H1 (cell line): Measurements from ENCODE around the gene RSU1. TPM values are rescaled to one million over a fixed set of nuclear protein-coding genes. Genes with fewer than 3 reads are reported as not detected.

Experiments used
- ASH2L ChIP-seq: fragments of 200-600, 300-600 bp; sonication (generic); IDR thresholded peaks from one replicate; pipeline ENCODE4 v1.7.1; 2017; ENCODE audit warnings: low read length
- CBX8 ChIP-seq: fragments of 300-800, 300-1000 bp; sonication (generic); IDR thresholded peaks from 2 replicates; pipeline ENCODE4 v1.7.1; 2016; ENCODE audit warnings: low read depth, low read length, borderline replicate concordance
- CHD1 ChIP-seq: IDR thresholded peaks from 2 replicates; pipeline ENCODE4 v1.6.1; 2012; ENCODE audit warnings: low read depth, low read length, improper control_type of control experiment
- EGR1 ChIP-seq: IDR thresholded peaks from 2 replicates; pipeline ENCODE4 v1.6.1; 2011; ENCODE audit warnings: low read depth, low read length, borderline replicate concordance
- GABPA ChIP-seq: IDR thresholded peaks from 2 replicates; pipeline ENCODE4 v1.6.1; 2011; ENCODE audit warnings: mild to moderate bottlenecking, low read length, moderate library complexity, borderline replicate concordance; ENCODE audit not compliant: insufficient read depth
- GTF2F1 ChIP-seq: IDR thresholded peaks from 2 replicates; pipeline ENCODE4 v1.6.1; 2012; ENCODE audit warnings: low read depth, low read length, improper control_type of control experiment, borderline replicate concordance
- JUN ChIP-seq: IDR thresholded peaks from 2 replicates; pipeline ENCODE4 v1.6.1; 2011; ENCODE audit warnings: low read depth, mild to moderate bottlenecking, improper control_type of control experiment, low read length
- KDM4A ChIP-seq: IDR thresholded peaks from one replicate; pipeline ENCODE4 v1.7.1; 2012; ENCODE audit warnings: low read depth, mild to moderate bottlenecking, moderate library complexity, low read length, inconsistent platforms; ENCODE audit not compliant: severe bottlenecking
- RAD21 ChIP-seq, 2 experiments: IDR thresholded peaks in 1 of 2; conservative IDR thresholded peaks in 1 of 2; 2 replicates each; pipeline ENCODE4 v1.6.1; 2011; ENCODE audit warnings: low read depth in 2 of 2, low read length in 2 of 2, improper control_type of control experiment in 1 of 2, inconsistent platforms in 1 of 2, mild to moderate bottlenecking in 1 of 2, moderate library complexity in 1 of 2
- SIRT6 ChIP-seq: IDR thresholded peaks from one replicate; pipeline ENCODE4 v1.7.1; 2012; ENCODE audit warnings: low read length, inconsistent platforms
- TAF1 ChIP-seq: IDR thresholded peaks from 2 replicates; pipeline ENCODE4 v1.6.1; 2011; ENCODE audit warnings: mild to moderate bottlenecking, low read depth, low read length
- polyA plus RNA-seq, 7 experiments: library from polyadenylated mRNA; depleted of rRNA in 3 of 7; stranded (reverse) in 5 of 7; unstranded in 2 of 7; fragments of >200 nt in 5 of 7; fragments of 200-250 nt in 2 of 7; gene quantifications; 1 replicate in 5 of 7; 2 replicates in 1 of 7; 4 replicates in 1 of 7; pipeline versions ENCODE4 v1.2.1 to v1.2.3, GENCODE V29; 2011 to 2013; ENCODE audit warnings: missing spikeins in 2 of 7, mixed read lengths in 2 of 7
- total RNA-seq: library from RNA; stranded (reverse); fragmentation: NEBNext Ultra II Directional; extraction: Animal tissue kit (Norgen Biotek cat#: 25700); gene quantifications from 2 replicates; pipeline ENCODE4 v1.2.1, GENCODE V29; 2021
- TF ChIP-seq, protein P1 (sequence below): fragments of 300-600 bp; sonication (generic); IDR thresholded peaks from 2 replicates; pipeline ENCODE4 v1.7.1; 2012; ENCODE audit warnings: low read length, moderate library complexity, mild to moderate bottlenecking, inconsistent platforms; ENCODE audit not compliant: insufficient replicate concordance

Gene RSU1
- total and polyA plus RNA-seq, 2 of the 8 experiments (the other 6 are each of a cell fraction or from before 2014, with no cell fraction given), result 50.0 to 68.2 TPM

DNA sequence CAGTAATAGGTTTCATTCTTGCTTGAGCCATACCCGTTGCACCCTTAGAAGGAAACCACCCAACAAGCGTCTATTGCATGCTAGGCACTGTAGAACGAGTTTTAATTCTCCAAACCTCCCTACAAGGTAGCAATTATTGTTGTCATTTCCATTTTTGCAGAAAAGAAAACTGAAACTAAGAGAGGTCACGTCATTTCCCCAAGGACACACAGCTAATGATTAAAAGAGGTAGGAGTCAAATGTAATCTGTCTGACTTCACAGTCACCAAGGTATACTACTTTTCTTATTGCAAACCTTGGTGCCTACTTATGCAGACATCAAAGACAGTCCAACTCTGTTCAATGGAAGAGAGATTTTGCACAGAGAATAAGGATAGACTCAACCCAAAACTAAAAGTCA lies 246.5 kb downstream of the RSU1 start (continued):
- TF ChIP-seq, protein P1, sequence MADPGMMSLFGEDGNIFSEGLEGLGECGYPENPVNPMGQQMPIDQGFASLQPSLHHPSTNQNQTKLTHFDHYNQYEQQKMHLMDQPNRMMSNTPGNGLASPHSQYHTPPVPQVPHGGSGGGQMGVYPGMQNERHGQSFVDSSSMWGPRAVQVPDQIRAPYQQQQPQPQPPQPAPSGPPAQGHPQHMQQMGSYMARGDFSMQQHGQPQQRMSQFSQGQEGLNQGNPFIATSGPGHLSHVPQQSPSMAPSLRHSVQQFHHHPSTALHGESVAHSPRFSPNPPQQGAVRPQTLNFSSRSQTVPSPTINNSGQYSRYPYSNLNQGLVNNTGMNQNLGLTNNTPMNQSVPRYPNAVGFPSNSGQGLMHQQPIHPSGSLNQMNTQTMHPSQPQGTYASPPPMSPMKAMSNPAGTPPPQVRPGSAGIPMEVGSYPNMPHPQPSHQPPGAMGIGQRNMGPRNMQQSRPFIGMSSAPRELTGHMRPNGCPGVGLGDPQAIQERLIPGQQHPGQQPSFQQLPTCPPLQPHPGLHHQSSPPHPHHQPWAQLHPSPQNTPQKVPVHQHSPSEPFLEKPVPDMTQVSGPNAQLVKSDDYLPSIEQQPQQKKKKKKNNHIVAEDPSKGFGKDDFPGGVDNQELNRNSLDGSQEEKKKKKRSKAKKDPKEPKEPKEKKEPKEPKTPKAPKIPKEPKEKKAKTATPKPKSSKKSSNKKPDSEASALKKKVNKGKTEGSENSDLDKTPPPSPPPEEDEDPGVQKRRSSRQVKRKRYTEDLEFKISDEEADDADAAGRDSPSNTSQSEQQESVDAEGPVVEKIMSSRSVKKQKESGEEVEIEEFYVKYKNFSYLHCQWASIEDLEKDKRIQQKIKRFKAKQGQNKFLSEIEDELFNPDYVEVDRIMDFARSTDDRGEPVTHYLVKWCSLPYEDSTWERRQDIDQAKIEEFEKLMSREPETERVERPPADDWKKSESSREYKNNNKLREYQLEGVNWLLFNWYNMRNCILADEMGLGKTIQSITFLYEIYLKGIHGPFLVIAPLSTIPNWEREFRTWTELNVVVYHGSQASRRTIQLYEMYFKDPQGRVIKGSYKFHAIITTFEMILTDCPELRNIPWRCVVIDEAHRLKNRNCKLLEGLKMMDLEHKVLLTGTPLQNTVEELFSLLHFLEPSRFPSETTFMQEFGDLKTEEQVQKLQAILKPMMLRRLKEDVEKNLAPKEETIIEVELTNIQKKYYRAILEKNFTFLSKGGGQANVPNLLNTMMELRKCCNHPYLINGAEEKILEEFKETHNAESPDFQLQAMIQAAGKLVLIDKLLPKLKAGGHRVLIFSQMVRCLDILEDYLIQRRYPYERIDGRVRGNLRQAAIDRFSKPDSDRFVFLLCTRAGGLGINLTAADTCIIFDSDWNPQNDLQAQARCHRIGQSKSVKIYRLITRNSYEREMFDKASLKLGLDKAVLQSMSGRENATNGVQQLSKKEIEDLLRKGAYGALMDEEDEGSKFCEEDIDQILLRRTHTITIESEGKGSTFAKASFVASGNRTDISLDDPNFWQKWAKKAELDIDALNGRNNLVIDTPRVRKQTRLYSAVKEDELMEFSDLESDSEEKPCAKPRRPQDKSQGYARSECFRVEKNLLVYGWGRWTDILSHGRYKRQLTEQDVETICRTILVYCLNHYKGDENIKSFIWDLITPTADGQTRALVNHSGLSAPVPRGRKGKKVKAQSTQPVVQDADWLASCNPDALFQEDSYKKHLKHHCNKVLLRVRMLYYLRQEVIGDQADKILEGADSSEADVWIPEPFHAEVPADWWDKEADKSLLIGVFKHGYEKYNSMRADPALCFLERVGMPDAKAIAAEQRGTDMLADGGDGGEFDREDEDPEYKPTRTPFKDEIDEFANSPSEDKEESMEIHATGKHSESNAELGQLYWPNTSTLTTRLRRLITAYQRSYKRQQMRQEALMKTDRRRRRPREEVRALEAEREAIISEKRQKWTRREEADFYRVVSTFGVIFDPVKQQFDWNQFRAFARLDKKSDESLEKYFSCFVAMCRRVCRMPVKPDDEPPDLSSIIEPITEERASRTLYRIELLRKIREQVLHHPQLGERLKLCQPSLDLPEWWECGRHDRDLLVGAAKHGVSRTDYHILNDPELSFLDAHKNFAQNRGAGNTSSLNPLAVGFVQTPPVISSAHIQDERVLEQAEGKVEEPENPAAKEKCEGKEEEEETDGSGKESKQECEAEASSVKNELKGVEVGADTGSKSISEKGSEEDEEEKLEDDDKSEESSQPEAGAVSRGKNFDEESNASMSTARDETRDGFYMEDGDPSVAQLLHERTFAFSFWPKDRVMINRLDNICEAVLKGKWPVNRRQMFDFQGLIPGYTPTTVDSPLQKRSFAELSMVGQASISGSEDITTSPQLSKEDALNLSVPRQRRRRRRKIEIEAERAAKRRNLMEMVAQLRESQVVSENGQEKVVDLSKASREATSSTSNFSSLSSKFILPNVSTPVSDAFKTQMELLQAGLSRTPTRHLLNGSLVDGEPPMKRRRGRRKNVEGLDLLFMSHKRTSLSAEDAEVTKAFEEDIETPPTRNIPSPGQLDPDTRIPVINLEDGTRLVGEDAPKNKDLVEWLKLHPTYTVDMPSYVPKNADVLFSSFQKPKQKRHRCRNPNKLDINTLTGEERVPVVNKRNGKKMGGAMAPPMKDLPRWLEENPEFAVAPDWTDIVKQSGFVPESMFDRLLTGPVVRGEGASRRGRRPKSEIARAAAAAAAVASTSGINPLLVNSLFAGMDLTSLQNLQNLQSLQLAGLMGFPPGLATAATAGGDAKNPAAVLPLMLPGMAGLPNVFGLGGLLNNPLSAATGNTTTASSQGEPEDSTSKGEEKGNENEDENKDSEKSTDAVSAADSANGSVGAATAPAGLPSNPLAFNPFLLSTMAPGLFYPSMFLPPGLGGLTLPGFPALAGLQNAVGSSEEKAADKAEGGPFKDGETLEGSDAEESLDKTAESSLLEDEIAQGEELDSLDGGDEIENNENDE, result no peak
- TF ChIP-seq TAF1, result no peak
- no peak for TF ChIP-seq JUN
- TF ChIP-seq EGR1, result no peak
- no peak for TF ChIP-seq KDM4A
- TF ChIP-seq SIRT6, result no peak
- TF ChIP-seq CHD1, result no peak
- no peak for TF ChIP-seq GTF2F1
- no peak for TF ChIP-seq ASH2L
- no peak for TF ChIP-seq CBX8
- no peak for TF ChIP-seq RAD21 (IDR thresholded peaks at IDR 0.05 in 1 of 2, conservative IDR thresholded peaks at IDR 0.05 in 1 of 2; ENCODE audit: low read depth in 2 of 2, low read length in 2 of 2)
- no peak for TF ChIP-seq GABPA
- TF ChIP-seq, all 59 proteins: peak for 0
